GM04504 (cell line): ENCODE data around the gene PAIP2B.
"Not testable (repeated sequence)": the region's sequence is repeated elsewhere in the genome, so short reads cannot be mapped to it uniquely, and the experiment has no call there.

Experiments
- DNase-seq: peaks from one replicate; pipeline ENCODE4 v3.0.0-alpha.2; 2012; ENCODE audit warnings: low read depth

PAIP2B gene

GRCh38 chr2:71216501-71216900, 10.4 kb downstream of the PAIP2B start:
- no peak for DNase-seq

GRCh38 chr2:71215447-71215846, 11.5 kb downstream of the PAIP2B start:
- no peak for DNase-seq

DNA sequence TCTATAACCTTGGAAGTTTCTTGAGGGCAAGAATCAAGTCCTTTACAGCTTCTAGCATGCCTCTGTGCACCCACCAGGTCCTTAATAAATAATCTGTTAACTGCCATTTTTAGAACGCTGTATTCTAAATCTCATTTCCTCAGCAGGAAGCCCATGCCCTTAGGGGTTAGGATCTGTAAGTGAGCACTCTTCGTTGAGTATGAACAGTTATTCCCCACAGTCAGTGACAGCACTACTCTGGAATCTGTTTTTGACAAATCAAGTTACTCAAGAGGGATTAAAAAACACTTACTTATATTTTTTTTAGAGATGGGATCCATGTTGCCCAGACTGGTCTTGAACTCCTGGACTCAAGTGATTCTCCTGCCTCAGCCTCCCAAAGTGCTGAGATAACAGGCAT, 14.6 kb downstream of the PAIP2B start:
- no peak for DNase-seq

GRCh38 chr2:71210292-71210691, 16.6 kb downstream of the PAIP2B start:
- no peak for DNase-seq

GRCh38 chr2:71208756-71209155, 18.1 kb downstream of the PAIP2B start:
- no peak for DNase-seq

GRCh38 chr2:71207601-71208000, 19.3 kb downstream of the PAIP2B start:
- no peak for DNase-seq

- no peak for DNase-seq
These were observed 20.6 kb downstream of the PAIP2B start for GRCh38 chr2:71206271-71206670.

DNA sequence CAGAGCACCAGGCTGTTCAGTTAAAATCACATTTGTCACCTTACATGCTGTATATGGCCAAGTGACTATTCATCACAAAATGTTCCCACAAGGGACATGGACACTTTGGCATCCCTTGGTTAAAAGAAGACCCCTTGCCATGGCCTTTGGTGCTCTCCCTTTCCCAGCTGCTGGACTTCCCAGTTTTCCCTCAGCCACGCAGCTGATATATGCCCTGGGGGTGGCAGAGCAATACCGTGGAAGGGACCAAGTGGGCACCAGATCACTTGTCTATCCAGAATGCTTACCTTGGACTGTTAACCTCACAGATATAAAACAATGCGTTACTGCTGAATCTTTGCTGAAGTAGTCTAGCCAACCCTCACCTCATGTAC, 35.3 kb downstream of the PAIP2B start:
- DNase-seq = no peak

- peak; percentile 9 for DNase-seq
These were observed 36.0 kb downstream of the PAIP2B start for GRCh38 chr2:71190656-71191569.

DNA sequence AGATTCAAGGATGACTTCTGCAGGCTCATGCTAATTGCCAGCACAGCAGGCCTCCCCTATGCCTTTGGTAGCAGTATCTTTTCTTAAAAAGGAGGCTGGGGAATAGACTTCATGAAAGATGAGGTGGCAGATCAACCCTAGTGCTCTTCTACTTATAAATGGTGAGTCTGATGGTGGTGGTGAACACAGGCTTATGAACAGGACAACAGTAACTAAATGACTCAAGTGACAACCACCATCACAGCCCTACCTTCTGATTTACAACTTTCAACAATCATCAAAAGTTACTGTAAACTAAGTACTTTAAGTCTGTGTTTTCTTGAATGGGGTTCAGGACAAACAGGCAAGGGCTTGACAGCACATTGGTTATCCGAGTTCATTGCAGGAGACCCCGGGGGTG, 39.3 kb downstream of the PAIP2B start:
- DNase-seq = no peak

GRCh38 chr2:71186973-71187372, 39.9 kb downstream of the PAIP2B start:
- DNase-seq = no peak

DNA sequence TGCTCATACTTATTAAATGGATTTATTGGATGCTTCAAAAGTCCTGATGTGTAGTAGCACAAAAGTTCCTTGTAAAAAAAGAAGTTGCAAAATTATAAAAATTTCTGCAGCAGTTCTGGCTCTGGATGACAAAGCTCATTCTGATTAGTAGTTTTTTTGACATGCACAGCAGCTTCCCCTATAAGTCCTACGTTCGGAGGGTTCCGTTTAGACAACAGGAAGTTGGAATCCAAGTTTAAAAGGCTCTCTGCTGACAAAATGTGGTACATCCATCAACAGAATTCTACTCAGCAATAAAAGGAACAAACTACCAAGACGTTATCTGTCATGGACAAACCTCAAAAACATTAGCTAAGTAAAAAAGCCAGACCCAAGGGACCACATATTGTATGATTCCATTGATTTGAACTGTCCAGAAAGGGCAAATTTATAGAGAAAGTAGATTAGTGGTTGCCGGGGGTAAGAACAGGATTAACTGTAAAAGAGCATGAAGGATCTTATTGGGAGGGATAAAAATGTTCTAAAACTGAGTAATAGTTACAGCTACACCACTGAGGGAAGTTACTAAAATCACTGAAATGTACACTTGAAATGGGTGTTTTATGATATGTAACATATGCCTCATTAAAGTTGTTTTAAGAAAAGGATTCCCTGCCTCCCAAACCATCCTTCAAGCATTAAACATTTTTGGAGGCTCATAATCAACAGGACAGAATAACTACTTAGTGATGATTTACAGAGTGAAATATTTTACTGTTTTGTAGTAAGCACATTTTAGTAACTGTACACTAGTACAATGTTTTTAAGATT, 43.4 kb downstream of the PAIP2B start:
- DNase-seq = not testable (repeated sequence)

DNA sequence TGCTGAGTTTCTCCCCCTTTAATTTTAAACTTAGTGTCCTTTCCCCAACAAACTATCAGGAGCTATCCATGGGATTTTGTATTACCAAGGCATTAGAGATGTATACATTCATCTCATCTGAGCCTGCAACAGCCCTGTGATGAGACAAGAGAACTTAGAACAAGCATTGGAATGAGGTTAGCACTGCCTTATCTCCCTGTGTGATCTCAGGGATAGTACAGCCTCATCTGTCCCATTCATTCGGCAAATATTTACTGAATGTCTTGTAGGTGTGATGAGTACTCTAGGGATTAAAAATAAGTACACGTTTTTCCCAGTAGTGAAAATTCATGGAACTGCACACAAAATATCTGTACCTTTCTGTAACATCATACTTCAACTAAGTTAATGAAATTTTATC, 45.6 kb downstream of the PAIP2B start:
- DNase-seq = no peak

- DNase-seq = not testable (repeated sequence)
These were observed 48.1 kb downstream of the PAIP2B start for GRCh38 chr2:71178836-71179235.

- no peak for DNase-seq
These were observed 52.7 kb downstream of the PAIP2B start for GRCh38 chr2:71174207-71174606.

DNA sequence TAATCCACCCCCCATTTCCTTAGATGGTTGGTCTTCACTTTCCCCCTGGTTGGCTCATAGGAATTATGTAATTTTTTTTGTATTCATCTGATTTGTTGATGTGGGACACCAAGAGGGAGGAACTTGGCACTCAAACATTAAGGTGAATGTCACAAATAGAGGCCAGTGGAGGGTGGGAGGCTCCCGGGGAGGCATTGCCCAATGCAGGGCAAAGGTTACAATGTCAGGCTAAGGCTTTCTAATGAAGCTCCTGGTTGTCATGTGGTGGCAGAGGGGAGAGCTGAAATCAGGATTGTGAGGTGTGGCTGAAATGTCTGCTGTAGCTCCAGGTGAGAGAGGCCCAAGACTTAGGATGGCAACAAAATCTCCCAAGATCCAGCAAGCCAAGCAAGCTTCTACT, 53.8 kb downstream of the PAIP2B start:
- no peak for DNase-seq

- no peak for DNase-seq
These were observed 60.1 kb downstream of the PAIP2B start for GRCh38 chr2:71166812-71167211.

DNA sequence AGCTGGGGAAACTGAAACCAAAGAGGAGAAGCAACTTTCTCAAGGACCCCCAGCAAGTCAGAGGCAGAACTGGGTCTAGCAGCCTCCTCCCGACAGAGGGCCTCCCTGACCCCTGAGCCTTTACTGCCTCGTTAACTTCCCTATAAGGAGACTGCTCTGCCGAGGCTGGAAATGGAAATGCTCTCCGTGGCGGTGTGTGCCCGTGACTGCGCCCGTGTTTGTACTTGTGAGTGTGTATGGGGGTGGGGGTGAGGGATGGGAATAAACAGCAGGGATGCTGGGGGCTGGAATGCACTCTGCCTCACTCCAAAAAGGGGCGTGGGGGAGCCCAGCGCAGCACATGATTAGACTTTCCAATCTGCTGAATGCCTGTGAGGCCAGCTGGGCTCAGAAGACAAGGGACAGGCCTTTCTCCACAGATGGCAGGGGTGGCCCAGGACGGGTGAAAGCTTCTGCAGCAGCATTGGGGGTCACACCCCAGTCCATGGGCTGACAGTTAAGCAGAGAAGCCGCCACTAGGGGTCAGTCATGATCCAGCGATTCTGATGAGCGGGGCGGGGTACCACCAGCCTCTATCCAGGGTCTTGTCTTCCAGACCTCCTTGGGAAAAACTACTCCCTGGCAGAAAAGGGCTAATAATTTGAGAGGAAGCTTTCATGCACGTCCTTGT, 69.6 kb downstream of the PAIP2B start:
- DNase-seq = no peak

DNA sequence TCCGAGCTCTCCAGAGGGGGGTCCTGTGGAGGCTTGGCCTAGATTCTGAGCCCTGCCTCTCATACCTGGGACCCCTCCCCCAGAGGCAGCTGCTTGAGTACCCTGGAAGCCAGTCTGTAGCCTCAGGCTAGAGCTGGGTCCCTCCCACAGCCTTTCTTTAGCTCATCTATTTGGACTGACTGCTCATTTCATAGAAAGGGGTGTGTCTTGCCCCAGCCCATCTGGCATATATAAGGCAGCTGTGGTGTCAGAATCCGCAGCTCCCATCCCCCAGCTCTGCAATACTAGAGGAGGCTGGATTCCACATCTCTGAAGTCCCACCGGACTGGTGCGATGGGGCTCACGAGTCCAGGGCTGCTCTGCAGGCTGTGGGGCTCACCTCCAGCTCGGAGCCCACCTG, 70.3 kb downstream of the PAIP2B start:
- no peak for DNase-seq

GRCh38 chr2:71155846-71156245, 71.1 kb downstream of the PAIP2B start:
- DNase-seq = no peak

- no peak for DNase-seq
These were observed 72.1 kb downstream of the PAIP2B start for GRCh38 chr2:71154798-71155197.

GRCh38 chr2:71154279-71154678, 72.6 kb downstream of the PAIP2B start:
- no peak for DNase-seq
